HG03045 (cell line): ENCODE measurements around the gene BICDL2.

Experiments used
- ATAC-seq: cut with Tn5 transposase; IDR thresholded peaks from one replicate; pipeline ENCODE4 v1.9.1; 2021; ENCODE audit warnings: mild to moderate bottlenecking, moderate library complexity; ENCODE audit not compliant: unreplicated experiment

BICDL2 gene

DNA sequence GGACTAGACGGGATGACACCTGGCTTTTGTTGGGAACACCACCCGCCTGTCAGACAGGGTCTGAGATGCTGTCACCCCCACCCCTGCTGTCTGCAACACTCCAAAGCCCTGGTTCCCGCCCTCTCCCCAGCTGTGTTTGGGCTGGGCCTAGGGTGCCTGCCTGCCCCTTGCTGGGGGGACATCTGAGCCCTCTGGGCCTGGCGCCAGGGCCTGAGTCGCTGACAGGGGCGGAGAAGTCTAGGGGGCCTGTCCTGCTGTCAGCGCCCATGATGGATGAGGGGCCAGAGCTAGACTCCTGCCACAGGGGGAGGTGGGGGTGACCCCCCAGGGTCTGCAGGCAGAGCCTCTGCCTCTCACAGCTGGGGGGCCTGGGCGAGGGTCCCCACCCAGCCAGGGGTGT lies 48.9 kb downstream of the BICDL2 start:
- ATAC-seq: no peak

DNA sequence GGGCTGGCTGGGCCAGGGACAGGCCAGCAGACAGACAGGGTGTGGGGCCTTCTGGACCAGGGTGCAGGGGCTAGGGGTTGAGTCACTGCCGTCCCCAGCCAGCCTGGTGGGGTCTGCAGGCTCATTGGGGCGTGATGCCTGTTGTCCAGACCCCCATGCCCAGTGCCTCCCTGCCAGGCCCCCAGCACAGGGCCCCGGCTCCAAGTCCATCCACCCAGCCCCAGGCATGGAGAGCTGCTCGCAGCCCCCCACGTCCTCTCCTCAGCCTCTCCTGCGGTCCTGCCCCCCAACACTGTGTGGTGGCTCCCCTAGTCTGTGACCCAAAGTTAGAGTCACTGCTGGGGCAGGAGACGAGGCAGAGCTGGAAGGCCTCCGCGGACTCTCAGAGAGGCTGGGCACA lies 49.5 kb downstream of the BICDL2 start:
- ATAC-seq: no peak

DNA sequence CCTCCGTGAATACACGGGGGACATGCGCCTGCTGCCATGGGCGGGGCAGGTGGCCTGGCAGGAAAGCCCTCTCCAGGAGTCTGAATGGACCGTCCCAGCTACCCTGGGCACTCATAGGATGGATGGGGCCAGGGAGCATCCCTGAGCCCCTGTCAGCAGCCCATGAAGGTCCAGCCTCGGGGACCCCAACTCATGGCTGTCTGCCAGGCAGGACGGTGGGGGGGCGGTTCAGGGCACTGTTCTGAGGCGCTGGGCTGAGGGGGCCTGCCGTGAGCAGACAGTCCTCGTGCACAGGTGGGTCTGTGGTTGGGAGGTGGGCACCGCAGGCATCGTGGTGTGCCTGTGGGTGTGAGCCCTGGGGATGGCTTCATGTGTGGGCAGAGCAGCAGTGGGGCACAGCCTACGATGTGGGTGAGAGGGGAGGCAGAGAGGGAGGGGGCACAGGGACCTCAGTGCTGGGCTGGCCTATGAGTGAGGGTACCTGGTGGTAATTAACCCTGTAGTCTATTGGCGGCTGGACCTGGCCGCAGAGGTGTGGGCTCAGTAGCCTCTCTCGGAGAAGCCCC lies 50.0 kb downstream of the BICDL2 start:
- ATAC-seq: no peak

DNA sequence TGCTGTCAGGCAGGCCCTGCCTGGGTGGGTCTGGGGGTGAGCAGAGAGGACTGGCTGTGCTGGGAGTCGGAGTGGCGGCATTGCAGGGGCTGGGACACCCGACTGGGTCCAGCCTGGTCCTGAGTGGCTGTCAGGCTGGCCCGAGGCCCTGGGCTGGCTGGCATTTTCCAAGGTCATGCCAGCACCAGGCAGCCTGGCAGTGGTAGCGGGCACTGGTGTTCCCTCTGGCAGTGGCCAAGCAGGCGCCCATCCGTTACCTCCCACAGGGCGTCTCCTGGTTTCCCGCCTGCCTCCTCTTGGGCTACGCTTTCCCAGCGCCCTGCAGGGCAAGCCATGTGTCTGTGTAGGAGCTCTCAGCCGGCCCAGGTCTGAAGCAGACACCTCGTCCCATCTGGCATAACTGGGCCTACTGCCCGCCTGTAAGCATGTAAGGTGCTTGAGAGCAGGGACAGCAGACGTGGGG lies 50.8 kb downstream of the BICDL2 start:
- ATAC-seq: no peak

DNA sequence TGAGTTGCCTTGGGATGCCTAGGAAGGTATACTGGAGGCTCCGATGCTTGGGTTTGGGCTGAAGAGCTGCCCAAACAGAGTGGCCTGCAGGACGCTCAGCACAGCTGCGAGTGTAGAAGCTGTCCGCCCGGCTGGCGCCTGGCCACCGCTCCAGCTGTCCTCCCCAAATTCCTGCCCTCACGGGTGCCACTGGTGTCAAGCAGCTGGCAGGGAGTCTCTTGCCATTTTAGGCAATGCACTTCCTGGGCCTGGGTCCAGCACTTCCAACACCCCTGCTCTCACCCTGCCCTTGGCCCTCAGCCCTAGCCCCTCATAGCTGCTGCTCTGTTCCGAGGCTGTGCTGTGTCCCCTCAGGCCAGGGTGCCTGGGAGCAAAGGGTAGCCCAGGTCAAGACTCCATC lies 51.3 kb downstream of the BICDL2 start:
- no peak for ATAC-seq

DNA sequence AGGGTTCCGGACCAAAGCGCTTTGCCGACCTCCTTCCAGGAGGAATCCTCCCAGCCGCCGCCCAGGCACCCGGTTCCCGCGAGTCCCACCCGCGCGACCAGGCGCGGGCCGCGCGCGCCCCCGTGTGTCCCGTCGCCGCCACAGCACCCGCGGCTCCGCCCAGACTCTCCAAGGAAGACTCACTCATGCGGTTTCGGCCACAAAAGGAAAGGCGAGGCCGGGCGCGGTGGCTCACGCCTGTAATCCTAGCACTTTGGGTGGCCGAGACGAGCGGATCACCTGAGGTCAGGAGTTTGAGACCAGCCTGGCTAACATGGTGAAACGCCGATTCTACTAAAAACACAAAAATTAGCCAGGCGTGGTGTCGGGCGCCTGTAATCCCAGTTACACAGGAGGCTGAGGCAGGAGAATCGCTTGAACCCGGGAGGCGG lies 53.0 kb downstream of the BICDL2 start:
- no peak for ATAC-seq

DNA sequence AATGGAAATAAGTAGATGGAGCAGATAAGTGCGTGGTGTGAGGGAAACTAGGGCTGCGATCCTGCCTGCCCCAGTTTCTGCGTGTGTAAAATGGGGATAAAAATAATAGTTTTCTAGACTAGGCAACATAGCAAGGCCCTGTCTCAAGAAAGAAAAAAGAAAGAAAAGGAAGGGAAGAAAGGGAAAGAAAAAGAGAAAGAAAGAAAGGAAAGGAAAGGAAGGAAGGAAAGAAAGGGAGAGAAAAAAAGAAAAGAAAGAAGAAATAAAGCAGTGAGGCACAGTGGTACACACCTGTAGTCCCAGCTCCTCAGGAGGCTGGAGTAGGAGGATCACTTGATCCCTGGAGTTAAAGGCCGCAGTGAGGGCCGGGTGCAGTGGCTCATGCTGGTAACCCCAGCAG lies 54.3 kb downstream of the BICDL2 start:
- ATAC-seq: no peak

DNA sequence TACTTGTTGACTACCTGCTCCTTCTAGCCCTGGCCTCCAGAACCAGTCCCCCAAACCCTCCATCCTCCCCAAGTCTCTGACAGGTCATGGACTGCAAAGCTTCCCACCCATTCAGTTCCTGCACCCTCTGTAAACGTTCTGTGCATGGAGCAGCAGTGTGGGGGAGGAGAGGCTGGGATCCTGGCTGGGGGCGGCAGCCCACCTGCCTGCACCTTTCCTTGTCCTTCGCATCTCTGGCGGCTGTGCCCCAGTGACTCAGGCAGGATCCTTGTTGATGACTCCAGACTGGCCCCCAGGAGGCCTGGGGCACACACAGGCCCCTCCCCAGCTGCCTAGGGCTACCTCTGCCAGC lies 54.9 kb downstream of the BICDL2 start:
- no peak for ATAC-seq

DNA sequence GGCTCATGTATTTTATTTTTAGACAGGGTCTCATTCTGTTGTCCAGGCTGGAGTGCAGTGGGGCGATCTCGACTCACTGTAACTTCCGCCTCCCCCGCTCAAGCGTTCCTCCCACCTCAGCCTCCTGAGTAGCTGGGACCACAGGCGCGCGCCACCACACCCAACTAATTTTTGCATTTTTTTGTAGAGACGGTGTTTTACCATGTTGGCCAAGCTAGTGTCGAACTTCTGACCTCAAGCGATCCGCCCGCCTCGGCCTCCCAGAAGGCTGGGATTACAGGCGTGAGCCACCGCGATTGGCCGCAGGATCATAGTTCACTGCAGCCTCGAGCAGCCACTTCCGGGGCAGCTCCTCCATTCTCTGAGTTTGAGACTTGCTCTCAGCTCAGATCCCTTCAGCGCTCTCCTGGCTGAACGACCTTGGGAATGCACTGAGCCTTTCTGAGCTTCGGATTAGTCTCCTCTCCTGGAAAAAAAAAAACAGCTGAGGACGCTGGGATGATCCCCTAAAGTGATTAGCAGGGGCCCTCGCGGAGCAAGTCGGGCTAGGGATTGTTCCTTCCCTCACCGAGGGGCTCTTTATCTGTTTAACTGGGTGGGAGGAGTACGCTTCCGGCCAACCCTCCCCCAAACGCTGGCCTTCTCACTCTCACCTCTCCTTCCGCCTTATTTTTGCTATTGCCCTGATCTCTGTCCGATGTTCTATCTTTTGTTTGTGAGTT lies 55.4 kb downstream of the BICDL2 start:
- ATAC-seq: no peak

DNA sequence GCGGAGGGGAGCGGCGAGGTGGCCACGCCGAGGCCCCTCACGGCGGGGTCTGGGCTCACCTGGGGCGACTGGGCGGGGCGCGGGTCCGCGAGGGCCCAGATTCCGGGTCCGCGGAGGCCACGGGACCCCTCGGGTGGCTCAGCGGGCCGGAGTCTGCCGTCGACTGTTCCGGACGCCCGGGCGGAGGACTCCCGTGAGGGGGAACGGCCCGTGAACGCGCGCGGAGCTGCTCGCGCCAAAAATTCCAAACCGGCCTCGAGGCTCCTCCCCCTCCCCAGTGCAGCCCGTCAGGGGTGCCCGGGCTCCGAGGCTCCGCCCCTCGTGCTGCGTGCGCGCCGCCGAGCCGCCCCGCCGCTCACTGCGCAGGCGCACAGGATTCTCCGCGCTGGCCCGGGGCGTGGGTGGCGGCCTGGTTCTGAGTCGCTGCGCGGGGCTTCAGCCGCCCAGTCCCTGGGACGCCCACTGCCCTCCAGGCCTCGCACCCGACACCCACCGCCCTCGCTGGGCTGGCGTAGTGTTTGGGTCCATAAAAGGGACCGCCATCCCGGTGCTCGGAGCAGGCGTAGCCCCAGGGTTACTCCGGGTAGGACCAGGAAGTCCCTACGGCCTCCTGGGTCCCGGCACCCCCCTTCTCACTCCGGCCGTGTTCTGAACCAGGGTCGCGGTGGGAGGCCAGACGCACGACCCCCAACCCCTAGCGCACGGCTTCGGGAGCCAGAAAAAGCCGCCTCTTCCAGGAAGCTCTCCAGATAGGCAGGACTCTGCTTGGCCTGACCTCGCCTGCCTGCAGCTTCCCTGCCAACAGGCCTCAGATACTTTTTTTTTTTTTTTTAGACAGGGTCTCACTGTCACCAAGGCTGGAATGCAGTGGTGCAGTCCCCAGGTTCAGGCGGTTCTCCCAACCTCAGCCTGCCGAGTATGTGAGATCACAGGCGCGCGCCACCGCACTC lies 56.2 kb downstream of the BICDL2 start, which contains the start of gene PKMYT1:
Gene PKMYT1, minus strand, starts transcription at position 220 of the 950 bp plus-strand sequence. CDS start 789 bp downstream, outside the sequence.
- peak; percentile 62 for ATAC-seq

DNA sequence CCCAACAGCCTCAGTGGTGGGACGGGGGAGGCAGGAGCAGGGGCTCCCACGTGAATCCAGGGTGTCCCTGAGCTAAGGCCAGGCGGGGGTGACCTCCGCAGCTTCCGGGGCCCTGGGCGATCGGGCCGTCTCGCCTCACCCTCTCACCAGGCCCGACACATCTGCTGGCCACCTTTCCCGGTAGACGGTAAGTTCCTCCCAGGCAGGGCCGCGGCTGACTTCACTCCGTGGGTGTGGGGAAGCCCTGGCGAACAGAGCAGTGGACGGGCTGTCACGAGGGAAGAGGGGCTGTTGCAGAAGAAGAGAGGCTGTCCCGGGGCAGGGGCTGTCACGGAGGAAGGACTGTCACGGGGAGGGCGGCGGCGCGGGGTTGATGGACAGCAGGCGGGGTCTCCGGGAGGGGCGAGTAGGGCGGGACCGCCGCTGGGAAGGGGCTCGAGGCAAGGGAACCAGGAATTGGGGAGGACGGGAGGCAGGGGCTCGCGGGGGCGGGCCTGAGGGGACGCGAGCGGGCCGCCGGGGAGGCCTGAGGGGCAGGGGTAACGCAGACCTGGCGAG lies 57.0 kb downstream of the BICDL2 start:
- peak; percentile 1 for ATAC-seq
